SKM-1 (cell line): ENCODE data around the gene SVEP1.

ENCODE experiments used
- DNase-seq: peaks from one replicate; lab custom pipeline; 2025; ENCODE audit not compliant: unreplicated experiment; lab: John Stamatoyannopoulos, UW

SVEP1 gene

DNA sequence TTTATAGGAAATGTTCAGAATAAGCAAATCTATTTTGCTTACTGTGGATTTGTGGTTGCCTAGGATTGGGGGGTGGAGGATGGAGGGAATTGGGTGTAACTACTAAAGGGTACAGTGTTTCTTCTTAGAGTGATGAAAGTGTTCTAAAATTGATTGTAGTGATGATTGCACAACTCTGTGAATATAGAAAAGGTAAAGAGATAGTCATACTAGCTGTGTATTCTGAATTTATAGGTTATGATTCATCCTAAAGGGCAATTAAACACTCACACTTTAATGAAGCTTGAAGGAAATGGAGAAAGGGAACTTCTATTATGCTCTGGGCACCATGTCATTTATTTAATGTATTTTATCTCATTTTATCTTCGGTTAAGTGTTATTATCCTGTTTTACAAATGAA lies 251.8 kb downstream of the SVEP1 start:
- DNase-seq, result no peak

DNA sequence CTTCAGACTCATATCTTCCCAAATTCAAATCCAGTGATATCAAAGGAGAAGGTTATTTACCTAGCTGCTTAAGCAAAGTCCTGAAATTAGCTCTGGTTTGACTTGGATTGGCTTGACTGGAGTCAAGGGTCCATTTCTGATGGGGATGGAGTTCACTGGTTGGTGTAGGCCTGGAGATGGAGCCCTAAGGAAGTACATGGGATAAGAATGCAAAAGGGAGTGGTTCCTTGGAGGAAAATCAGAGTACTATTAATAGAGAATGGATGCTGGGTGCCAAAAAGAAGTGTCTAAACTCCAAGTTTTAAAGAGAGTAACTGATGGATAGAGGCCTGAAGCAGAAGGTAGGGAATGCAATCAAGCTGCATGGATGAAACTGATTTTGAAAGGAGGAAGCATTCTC lies 255.7 kb downstream of the SVEP1 start:
- no peak for DNase-seq

DNA sequence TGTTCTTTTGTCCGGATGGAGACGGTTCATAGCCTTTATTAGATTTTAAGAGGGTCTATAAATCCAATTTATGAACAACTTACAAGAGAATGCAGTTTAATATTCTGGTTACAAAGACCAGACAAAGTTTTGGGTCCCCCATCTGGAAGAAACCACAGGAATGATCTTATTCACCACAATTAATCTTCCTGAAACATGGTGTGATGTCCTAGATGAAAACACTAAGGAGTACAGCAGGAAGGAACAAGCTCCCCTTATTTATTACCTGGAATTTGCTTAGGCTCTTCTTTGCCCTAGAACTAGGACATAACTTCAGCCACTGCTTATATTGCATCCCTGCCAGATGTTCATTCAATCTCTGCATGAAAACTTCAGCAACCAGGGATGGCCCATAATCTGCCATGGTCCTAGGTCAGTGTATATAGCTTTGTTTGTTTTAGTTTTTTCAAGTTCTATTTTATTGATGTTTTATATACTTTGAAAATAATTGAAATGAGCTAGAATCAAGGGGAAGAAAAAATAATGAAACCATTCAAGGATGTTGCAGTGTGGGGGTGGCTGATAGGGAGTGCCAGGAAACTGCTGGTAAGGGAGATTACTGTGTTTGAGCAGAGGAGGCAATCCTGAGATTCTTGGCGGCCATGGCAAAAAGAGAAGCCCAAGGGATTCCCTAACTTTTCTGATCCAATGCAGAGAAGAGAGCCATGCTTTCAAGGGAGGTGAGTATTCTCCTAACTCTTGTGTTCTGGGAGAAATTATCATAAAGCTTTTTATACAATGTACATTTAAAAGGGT lies 258.7 kb downstream of the SVEP1 start:
- no peak for DNase-seq

DNA sequence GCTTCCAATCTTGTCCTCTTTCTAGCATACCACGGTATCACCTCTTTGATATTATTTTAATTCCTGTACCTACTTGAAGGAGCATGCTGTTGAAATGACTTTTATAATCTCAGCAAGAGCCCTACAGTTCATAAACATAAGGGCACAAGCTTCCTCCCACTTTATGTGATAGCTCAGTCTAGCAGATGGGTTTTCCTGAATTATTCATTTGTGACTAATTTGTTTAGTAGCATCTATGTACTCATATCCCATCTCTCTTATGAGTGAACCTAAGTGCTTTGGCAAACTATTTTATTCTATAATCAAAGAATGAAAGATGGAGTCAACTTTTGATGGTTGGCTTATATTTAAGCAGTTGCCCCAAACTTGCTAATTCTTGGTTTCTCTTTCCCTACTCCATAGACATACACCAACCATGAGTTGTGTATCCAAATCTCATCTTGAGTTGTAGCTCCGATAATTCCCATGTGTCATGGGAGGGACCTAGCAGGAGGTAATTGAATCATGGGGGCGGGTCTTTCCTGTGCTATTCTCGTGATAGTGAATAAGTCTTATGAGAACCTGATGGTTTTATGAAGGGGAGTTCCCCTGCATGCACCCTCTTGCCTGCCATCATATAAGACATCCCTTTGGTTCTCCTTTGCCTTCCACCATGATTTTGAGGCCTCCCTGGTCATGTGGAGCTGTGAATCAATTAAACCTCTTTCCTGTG lies 259.6 kb downstream of the SVEP1 start:
- no peak for DNase-seq

DNA sequence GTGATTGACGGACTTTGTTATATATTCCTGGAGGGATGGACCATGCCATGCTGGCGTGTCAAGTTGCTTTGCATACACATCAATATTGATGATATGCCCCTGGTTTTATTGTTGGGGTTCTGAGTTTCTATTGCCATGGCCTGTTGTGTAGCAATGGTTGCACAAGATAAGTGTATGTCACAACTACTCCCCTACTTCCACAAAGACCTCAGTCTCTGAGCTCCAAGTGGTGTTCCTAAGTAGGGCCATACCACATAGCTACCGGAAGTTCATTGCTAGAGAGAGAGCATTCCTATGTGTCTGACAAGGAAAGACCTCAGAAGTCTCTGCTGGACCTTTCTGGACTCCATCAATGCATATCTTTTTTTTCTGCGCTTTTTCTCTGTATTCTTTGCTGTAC lies 261.6 kb downstream of the SVEP1 start:
- DNase-seq, result peak; percentile 16

DNA sequence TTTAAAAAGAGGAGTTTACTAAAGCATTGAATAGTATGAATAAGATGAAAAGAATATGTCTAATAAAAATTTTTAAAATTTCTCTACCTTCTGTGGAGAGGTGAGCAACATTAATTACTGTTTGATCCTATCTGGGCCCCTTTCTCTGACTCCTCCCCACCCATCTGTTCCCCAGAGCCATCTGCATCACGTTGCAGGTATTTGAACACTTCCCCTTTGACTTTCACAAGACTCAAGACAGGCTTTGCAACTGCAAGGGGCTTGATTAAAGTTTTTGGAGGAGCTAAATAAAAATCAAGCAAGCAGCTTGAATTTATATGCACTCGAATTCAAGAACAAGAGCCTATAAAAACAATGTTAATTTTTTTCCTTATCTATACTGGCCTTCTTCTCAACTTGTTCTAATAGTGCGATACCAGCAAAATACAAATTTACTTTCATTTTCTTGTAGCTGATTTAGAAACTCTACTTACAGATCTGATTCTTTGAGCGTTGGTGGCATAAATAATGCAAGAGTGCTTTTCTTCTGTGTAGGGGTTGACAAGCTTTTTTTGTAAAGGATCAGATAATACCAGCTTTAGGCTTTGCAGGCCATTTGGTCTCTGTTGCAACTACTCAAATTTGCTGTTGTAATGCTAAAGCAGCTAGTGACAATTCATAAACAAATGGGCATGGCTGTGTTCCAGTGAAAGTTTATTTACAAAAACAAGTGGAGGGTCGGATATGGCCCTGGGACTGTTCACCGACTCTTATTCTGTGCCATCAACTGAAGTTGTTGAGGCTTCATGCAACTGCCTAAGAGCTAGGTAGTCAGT lies 263.1 kb downstream of the SVEP1 start:
- DNase-seq, result no peak
